Forelimb muscle (tissue), 1 donor: ENCODE measurements around the gene CRADD. TPM values are rescaled to one million over a fixed set of nuclear protein-coding genes. Genes with fewer than 3 reads are reported as not detected.

Experiments
- DNase-seq: peaks from one replicate; pipeline ENCODE4 v3.0.0-alpha.2; 2013; ENCODE audit warnings: low read depth
- polyA plus RNA-seq: library from polyadenylated mRNA; unstranded; fragments of 120-200 nt; gene quantifications from one replicate; pipeline ENCODE4 v1.2.1, GENCODE V29; 2013; ENCODE audit not compliant: insufficient read length

Gene CRADD
- polyA plus RNA-seq, 1 donor = 13.7 TPM

GRCh38 chr12:93841671-93842070 is 164.5 kb downstream of the CRADD start:
- DNase-seq = no peak

GRCh38 chr12:93844164-93844784 is 167.1 kb downstream of the CRADD start:
- no peak for DNase-seq

- no peak for DNase-seq
Observed at GRCh38 chr12:93846936-93847516, 169.9 kb downstream of the CRADD start.

GRCh38 chr12:93847517-93848474 is 170.6 kb downstream of the CRADD start:
- no peak for DNase-seq

GRCh38 chr12:93848523-93849101 is 171.4 kb downstream of the CRADD start:
- DNase-seq = no peak

GRCh38 chr12:93849946-93850345 is 172.8 kb downstream of the CRADD start:
- DNase-seq = no peak

- DNase-seq = no peak
Observed at GRCh38 chr12:93850481-93851256, 173.5 kb downstream of the CRADD start.

GRCh38 chr12:93851257-93851671 is 174.1 kb downstream of the CRADD start:
- no peak for DNase-seq

- no peak for DNase-seq
Observed at GRCh38 chr12:93852173-93852591, 175.0 kb downstream of the CRADD start.

- no peak for DNase-seq
Observed at GRCh38 chr12:93853698-93854478, 176.7 kb downstream of the CRADD start.

GRCh38 chr12:93855261-93855660 is 178.1 kb downstream of the CRADD start:
- no peak for DNase-seq

GRCh38 chr12:93856611-93857010 is 179.4 kb downstream of the CRADD start:
- DNase-seq = no peak

- DNase-seq = no peak
Observed at GRCh38 chr12:93857279-93857938, 180.2 kb downstream of the CRADD start.

- no peak for DNase-seq
Observed at GRCh38 chr12:93857991-93858447, 180.8 kb downstream of the CRADD start.

- DNase-seq = no peak
Observed at GRCh38 chr12:93860668-93861373, 183.6 kb downstream of the CRADD start.

GRCh38 chr12:93862424-93862823 is 185.2 kb downstream of the CRADD start:
- no peak for DNase-seq

- no peak for DNase-seq
Observed at GRCh38 chr12:93865751-93866150, 188.6 kb downstream of the CRADD start.

GRCh38 chr12:93868771-93869170 is 191.6 kb downstream of the CRADD start:
- no peak for DNase-seq
